Hematopoietic multipotent progenitor cell treated with erythropoietin and hydrocortisone succinate and interleukin-3 and kit ligand, for 4 days (in vitro differentiated cells): Measurements from ENCODE around the gene CD19.
A peak's percentile ranks its signal among the peaks of the same experiment; 100 is the strongest.
"Not testable (repeated sequence)": the region's sequence is repeated elsewhere in the genome, so short reads cannot be mapped to it uniquely, and the experiment has no call there.

Source experiments
- DNase-seq: peaks from one replicate; pipeline ENCODE4 v3.0.0-alpha.2; 2015

Gene CD19

DNA sequence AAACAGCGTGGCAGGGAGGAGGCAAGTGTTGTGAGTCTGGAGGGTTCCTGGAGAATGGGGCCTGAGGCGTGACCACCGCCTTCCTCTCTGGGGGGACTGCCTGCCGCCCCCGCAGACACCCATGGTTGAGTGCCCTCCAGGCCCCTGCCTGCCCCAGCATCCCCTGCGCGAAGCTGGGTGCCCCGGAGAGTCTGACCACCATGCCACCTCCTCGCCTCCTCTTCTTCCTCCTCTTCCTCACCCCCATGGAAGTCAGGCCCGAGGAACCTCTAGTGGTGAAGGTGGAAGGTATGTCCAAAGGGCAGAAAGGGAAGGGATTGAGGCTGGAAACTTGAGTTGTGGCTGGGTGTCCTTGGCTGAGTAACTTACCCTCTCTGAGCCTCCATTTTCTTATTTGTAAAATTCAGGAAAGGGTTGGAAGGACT lies at the start of gene CD19:
Gene CD19 (plus strand): TSS at position 171 of the 425 bp plus-strand sequence. CDS start 30 bp downstream, at position 201.
- DNase-seq, result no peak

DNA sequence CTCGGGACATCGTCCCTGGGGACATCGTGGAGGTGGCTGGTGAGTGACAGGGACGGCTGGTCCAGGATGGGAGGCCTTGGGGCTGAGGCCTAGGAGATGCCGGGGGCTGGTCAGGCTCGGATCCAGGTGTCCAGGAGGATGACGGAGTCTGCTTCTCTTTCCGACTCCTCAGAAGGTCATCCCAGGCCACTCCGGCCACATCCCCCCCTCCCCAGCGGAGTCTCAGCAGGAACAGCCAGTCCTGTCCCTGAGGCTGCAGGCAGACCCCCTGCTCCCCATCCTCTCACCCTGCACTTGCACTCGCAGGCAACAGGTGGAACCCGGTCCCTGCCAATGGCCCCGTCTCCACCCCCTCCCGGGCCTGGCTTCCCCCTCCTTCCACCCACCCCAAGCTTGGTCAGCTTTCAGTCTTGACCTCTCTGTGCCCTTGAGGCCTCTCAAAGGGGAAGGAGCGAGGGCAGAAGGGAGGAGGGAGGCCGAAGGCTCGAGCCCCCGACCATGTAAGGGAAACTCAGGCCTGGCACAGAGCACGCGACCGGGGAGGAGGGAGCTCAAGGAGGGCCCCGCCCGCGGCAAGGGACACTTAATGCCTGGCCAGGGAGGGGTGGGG lies 49.1 kb upstream of the CD19 start:
- no peak for DNase-seq

DNA sequence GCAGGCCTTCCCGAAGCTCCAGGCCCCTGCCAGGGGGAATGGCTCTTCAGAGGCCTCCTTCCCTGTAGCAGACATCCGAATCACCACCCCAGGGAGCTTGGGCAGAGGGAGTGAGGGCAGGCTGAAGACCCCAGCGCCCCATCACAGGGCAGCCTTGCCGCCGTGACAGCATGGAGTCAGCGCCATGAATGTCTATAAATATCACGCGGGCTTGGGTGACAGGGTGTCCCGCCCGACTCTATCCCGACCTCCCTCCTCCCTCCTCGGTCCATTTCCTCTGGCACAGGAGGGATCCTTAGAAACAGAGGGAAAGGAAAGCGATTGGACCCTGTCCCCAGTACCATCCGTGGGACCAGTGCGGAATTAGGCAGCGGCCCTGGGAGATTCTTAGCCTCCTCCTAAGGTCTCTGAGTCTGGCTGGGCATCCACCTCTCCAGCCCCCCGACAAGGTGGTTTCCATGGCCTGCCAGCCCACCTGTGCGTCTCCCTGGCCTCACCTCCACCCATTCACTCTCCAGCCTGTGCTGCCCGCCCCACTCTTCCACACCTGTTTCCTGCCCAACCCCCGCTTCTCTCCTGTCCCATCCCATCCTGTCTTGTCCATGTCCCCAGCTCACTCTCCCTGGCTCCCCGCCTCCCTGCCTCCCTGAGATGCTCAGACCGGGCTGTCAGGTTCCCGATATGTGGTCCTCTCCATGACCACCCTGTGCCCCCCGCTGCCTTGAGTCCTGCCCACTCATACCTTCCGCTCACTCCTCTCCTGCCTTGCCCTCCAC lies 48.4 kb upstream of the CD19 start:
- no peak for DNase-seq

DNA sequence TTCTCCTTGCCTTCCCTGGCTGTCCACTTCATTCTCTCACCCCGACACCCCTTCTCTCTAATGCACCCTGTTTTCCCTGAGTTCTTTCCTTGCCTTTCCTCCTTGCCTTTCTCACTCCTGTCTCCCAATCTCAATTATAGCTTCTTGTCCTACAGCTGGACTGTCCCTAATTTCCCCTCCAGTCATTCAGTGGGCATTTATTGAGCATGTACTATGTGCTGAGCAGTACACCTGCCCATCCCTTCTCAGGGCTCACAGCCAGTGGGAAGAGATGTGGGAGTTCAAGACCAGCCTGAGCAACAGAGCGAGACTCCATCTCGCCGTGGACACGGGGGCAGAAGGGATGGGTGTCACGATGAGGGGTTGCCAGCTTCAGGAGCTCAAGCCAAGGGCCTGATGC lies 47.7 kb upstream of the CD19 start:
- DNase-seq, result no peak

DNA sequence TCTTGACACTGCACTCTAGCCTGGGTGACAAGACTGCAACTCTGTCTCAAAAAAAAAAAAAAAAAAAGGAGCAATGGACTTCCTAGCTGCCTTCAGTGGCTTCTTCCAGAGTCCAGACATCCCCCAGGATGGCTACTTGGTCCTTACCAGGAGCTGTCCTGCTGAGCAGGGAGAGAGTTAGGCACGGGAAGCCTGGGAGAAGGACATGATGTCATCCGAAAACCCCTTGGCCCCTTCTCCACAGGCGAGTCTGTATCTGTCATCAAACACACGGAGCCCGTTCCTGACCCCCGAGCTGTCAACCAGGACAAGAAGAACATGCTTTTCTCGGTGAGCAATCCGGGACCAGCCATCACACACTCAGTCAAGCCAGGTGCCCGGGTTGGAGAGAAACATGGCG lies 44.8 kb upstream of the CD19 start:
- no peak for DNase-seq

DNA sequence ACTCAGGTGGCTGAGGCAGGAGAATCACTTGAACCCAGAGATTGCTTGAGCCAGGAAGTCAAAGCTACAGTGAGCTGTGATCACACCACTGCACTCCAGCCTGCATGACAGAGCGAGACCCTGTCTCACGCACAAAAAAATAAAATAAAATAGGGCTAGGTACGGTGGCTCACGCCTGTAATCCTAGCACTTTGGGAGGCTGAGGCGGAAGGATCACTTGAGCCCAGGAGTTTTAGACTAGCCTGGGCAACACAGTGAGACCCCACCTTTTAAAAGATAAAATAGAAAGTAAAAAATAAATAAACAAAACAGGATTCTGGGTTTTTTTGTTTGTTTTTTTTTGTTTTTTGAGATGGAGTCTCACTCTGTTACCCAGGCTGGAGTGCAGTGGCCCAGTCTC lies 41.4 kb upstream of the CD19 start:
- not testable (repeated sequence) for DNase-seq

DNA sequence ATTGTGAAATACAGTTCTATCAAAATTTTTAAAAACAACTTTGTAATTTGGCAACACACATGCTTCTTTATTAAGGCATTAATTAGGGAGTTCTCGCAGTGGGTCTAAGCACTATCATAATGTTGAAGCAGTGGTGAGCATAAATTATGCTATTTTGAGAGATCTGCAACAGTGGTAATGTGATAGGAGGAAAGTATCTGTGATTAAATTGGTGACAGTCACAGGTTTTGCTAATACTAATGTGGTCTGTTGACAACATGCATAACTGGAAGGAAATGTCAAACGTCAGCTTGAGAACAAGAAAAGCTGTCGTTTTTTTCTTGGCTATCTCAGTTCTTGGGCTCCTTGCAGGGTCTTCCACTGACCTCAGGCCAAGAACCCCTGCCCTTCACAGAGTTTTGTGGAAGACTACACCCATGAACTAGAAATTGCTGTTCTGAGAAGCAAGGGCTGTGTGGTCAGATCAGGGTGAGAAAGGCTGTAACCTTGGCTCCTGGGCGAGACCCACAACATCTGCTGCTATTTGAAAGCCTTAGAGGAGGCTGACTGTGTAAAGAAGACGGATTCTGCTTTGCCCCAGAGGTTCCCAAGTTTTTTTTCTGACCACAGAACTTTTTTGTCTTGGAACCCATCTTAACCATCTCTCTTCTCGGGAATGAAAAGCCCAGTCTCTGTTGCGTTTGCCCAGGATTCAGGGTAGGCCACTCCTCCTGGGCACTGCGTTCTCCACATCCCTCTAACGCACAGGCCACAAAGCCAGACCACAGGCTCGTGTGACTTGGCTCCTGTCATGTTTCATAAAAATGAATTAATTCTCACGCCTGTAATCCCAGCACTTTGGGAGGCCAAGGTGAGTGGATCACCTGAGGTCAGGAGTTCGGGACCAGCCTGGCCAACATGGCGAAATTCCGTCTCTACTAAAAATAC lies 39.5 kb upstream of the CD19 start:
- DNase-seq, result no peak

DNA sequence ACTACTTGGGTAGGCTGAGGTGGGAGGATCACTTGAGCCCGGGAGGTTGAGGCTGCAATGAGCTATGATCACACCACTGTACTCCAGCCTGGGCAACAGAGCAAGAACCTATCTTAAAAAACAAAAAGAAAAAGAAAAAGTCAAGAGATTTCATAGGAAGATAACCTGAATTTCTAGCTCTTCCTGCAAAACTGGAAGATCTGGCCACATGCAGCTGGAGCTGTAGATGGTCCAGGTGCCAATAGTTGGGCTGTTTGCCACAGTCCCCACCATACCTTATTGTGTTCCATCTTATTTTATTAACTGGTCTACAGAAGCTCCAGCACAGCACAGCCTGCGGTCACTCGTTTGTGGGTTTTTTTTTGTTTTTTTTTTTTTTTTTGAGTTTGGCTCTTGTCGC lies 38.5 kb upstream of the CD19 start:
- no peak for DNase-seq

DNA sequence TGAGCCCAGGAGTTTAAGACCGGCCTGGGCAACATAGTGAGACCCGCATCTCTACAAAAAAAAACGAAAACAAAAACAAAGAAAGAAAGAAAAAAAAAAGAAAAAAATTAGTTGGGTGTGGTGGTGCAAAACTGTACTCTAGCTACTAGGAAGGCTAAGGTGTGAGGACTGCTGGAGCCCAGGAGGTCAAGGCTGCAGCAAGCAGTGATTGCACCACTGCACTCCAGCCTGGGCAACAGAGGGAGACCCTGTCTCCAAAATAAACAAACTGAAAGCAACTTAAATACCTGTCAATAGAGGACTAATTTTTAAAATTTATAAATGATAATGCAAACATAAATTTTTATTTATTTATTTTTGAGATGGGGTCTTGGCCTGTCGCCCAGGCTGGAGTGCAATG lies 36.2 kb upstream of the CD19 start:
- no peak for DNase-seq

DNA sequence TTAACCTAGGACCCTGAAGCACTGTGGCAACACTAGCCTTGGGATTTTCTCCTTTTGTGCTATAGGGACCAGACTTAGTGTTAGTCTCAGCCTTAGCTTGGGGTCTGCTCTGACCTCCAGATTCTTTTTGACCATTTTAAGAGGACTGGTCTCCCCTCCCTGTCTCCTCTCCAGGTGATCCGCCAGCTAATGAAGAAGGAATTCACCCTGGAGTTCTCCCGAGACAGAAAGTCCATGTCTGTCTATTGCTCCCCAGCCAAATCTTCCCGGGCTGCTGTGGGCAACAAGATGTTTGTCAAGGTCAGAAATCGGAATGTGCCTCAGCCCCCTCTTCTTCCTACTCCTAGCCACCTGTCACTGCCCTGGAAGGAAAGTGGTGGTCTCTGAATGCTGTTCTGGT lies 33.9 kb upstream of the CD19 start:
- no peak for DNase-seq

DNA sequence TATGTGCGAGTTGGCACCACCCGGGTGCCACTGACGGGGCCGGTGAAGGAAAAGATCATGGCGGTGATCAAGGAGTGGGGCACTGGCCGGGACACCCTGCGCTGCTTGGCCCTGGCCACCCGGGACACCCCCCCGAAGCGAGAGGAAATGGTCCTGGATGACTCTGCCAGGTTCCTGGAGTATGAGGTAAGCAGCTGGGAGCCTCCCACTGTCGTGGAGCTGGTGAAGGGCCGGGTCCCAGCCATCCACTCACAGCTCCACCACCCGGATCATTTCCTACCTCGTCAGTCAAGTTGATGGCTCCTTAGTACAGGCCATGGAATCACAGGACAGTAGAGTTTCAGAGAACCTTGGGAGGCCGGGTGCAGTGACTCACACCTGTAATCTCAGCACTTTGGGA lies 33.5 kb upstream of the CD19 start:
- DNase-seq, result no peak

DNA sequence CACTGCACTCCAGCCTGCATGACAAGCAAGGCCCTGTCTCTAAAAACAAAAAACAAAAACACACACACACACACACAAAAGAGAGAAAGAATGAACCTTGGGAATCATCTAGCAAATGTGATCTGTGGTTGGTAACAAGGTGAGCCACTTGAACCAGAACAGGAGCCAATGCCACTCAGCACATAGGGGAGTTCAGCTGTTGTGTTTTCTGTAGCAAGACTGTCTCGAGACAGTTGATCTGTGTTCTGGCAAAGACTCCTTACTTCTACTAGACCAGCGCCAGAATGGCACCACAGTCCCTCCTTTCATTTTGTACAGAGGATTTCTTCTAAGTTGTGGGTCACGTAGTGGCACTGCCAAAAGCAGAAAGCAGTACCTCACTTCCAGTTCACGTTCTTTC lies 32.8 kb upstream of the CD19 start:
- DNase-seq, result no peak

DNA sequence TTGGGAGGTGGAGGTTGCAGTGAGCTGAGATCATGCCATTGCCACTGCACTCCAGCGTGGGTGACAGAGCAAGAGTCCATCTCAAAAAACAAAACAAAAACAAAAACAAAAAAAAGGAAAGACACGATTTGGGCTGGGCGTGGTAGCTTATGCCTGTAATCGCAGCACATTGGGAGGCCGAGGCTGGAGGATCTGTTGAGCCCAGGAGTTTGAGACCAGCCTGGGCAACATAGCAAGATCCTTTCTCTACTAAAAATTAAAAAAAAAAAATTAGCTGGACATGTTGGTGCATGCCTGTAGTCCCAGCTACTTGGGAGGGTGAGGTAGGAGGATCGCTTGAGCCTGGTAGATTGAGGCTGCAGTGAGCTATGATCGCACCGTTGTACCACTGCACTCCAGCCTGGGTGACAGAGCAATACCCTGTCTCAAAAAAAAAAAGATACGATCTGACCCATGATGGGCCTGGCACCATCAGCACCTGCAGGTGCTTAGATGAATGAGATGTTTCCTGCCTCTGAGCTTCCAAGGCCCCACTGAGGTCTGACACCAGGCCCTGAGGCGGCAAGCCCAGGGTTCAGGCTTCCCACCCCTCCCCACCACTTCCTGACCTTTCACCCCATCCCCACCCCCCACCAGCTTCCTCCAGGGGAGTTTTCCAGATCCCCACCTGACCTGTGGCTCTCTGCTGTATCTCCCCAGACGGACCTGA lies 31.7 kb upstream of the CD19 start:
- no peak for DNase-seq

DNA sequence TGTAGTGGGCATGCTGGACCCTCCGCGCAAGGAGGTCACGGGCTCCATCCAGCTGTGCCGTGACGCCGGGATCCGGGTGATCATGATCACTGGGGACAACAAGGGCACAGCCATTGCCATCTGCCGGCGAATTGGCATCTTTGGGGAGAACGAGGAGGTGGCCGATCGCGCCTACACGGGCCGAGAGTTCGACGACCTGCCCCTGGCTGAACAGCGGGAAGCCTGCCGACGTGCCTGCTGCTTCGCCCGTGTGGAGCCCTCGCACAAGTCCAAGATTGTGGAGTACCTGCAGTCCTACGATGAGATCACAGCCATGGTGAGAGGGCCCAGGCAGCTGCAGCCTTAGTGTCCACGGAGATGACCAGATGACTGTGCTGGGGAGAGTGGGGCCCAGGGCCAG lies 31.2 kb upstream of the CD19 start:
- no peak for DNase-seq

DNA sequence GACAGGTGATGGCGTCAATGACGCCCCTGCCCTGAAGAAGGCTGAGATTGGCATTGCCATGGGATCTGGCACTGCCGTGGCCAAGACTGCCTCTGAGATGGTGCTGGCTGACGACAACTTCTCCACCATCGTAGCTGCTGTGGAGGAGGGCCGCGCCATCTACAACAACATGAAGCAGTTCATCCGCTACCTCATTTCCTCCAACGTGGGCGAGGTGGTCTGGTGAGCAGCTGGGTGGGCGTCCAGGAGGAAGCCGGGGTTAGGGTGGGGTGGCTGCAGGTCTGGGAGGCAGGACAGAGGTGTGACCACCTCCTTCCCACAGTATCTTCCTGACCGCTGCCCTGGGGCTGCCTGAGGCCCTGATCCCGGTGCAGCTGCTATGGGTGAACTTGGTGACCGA lies 29.9 kb upstream of the CD19 start:
- DNase-seq, result no peak

DNA sequence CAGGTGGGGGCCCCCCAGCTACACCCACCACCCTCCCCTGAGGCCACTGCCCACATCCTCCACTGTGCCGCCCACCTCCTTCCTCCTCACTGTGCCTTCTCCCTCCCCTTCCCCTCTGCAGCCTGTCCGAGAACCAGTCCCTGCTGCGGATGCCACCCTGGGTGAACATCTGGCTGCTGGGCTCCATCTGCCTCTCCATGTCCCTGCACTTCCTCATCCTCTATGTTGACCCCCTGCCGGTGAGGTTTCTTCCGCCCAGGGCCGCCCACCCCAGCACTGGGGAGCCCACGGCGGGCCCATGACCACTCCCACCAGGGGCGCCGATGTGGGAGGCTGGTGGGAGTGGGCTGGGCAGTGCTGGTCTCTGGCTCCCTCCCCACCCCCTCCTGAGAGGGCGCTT lies 28.9 kb upstream of the CD19 start:
- peak; percentile 54 for DNase-seq

DNA sequence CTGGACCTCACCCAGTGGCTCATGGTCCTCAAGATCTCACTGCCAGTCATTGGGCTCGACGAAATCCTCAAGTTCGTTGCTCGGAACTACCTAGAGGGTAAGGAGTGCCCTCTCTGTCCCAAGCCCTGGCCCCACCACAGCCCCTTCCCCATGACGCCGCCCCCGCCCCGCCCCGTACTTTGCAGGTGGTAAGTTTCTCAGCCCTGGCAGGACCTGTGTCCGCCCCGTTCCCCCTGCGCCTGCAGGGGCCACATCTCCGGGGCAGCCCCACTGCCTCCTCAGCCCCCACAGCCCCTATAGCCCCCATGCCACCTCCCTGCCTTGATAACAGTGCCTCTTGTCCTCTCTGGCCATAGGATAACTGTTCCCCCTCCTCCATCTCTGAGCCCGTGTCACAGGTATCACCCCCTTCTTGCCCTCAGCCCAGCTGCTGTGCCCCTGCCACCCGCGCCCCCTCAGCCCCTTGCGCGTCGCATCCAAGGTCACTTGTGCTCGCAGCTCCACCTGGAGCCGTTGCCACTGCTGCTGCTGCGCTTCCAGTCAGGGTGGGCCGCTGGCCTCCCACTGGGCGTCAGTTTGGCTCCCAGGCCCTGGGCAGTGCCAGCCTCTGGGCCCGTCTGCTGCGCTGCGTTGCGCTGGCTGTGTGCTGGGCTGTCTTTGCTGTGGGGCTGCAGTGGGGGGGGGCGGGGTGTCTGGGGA lies 28.3 kb upstream of the CD19 start:
- DNase-seq, result no peak

DNA sequence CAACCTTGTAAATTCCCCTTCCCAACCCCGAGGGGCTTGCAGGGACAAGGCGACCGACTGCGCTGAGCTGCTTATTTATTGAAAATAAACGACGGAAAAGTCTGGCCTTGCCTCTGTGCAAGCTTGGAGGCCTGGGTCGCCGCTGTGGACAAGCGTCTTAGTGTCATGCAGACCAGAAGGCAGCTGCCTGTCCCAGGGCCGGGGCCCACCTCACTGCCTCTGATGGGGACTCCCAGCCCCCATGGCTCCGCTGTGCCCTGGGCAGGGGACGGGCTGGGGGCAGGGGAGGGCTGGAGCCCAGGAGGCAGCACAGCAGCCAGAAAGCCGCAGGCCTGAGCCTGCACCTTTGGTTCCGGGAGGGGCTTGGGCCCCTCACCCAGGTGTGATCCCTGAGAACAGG lies 27.4 kb upstream of the CD19 start:
- DNase-seq, result no peak

DNA sequence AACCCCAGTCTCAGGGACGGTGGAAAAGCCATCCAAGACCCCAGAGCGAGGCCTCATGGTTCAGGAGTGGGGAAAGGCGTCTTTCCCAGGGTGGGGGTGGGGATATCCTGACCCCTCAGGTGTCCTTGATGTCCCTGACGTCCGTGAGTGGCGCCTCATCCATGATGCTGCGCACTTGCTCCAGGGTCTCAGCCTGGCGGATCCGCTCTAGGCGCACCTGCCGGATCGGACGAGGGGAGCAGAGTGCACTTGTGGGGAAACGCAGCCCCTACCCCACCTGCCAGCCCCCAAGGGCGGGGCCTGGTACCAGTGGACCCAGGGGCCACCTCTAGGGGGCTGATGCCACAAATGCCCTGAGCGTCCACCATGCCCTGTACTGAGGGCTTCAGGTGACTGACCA lies 26.9 kb upstream of the CD19 start:
- DNase-seq, result no peak

DNA sequence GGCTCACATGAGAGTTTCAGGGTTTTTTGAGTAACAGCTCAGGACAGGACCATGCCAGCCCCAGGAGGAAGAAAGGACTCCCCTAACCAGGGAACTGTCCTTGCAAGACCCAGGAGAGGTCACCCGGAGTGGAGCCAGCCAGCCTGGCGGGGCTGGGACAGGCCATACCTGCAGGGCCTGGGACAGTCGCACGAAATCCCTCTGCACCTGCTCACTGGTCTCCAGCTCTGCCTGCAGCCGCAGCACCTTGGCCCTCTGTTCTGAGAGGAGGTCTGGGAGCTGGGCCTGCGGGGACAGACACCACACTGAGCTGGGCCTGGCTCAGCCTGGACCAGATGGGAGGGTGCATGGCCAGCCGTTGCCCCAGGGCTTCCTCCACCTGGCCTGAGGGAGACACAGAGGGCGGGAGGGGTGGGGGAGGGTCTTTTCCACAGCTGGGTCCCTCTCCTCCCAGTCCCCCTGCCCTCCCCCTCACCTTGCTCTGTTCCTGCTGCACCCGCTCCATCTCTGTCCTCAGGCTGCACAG lies 26.5 kb upstream of the CD19 start:
- no peak for DNase-seq

DNA sequence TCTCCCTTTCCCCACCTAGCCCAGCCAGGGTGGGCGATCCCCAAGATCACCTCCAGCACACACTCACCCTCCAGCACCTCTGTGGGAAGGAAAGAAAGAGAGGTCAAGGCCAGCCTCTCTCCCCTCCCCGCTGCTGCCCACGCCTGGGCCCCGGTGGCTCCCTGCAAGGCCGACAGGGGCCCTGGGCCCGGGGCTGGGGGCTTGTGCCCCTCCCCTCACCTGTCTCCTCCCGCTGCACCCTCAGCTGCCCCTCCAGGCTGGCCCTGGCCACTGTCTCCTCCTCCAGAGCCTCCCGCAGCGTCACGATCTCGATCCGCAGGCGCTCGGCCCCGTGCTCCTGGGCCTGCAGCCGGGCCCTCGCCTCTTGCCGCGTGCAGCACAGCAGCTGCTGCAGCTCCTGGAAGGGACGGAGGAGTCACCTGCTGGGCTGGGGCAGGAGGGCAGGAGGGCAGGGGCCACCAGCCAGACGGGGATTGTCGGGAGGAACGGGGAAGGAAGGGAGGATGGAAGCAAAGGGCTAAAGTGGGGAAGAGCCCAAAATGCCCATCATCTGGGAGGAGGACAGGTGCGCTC lies 25.9 kb upstream of the CD19 start:
- DNase-seq, result no peak
